Activated B cell treated with CpG ODN at 0.5 μM for 24 hours (primary cell): ENCODE data around the gene HS6ST3. TPM values are rescaled to one million over a fixed set of nuclear protein-coding genes. Genes with fewer than 3 reads are reported as not detected.

Experiments used
- ATAC-seq: fragments of 200-7000 bp; cut with Tn5 transposase; one replicate; pipeline ENCODE4 v1.10.0; 2021; ENCODE audit warnings: low read depth, mild to moderate bottlenecking, moderate library complexity
- CTCF ChIA-PET: fragments of 350-600 bp; sonication (Branson Sonifier 250); formaldehyde crosslinking; loops from one replicate; lab custom pipeline; 2021; ENCODE audit warnings: antibody characterized with exemption; lab: Charles Lee
- POLR2A ChIA-PET: fragments of 350-600 bp; sonication (Branson Sonifier 250); formaldehyde crosslinking; loops from one replicate; lab custom pipeline; 2021; ENCODE audit warnings: antibody characterized with exemption; lab: Charles Lee
- DNase-seq: peaks from one replicate; pipeline ENCODE4 v3.0.0; 2022
- H3K27ac Mint-ChIP-seq: one replicate; pipeline ENCODE4 v1.8.0; 2020; ENCODE audit warnings: mixed read lengths
- H3K27me3 Mint-ChIP-seq: one replicate; pipeline ENCODE4 v1.8.0; 2021; ENCODE audit warnings: mixed read lengths
- H3K36me3 Mint-ChIP-seq: one replicate; pipeline ENCODE4 v1.8.0; 2021; ENCODE audit warnings: low read depth, mixed read lengths
- H3K4me1 Mint-ChIP-seq: one replicate; pipeline ENCODE4 v1.8.0; 2021; ENCODE audit warnings: mixed read lengths
- H3K4me3 Mint-ChIP-seq: one replicate; pipeline ENCODE4 v1.8.0; 2020; ENCODE audit warnings: mild to moderate bottlenecking, mixed read lengths
- H3K9me3 Mint-ChIP-seq: one replicate; pipeline ENCODE4 v1.8.0; 2020; ENCODE audit warnings: mixed read lengths
- CTCF ChIP-seq: fragments of 200-600 bp; IDR thresholded peaks from one replicate; pipeline ENCODE4 v1.8.0; 2022; ENCODE audit warnings: antibody characterized with exemption, mild to moderate bottlenecking
- intact Hi-C: fragments of 100-400 bp; cut with micrococcal nuclease; formaldehyde crosslinking; loops from one replicate; pipeline ENCODE4 v1.15.1; 2024
- total RNA-seq: library from RNA; stranded (reverse); gene quantifications from 2 replicates; pipeline ENCODE4 v1.2.3, GENCODE V29; 2022

The HS6ST3 gene
- total RNA-seq, 1 donor from 2014 or later = not detected

GRCh38 chr13:96652506-96652905, 562.6 kb downstream of the HS6ST3 start:
- POLR2A ChIA-PET = no interaction called here
- Mint-ChIP-seq H3K36me3 (no peaks in the 10 kb centered on the region), H3K27ac (no peak overlapping the region), H3K4me3 (no peak overlapping the region), H3K4me1 (no peaks in the 10 kb centered on the region), H3K9me3 (peaks cover 9% of the 10 kb centered on the region), H3K27me3 (no peaks in the 10 kb centered on the region)
- no peak for DNase-seq
- no peak for ATAC-seq
- TF ChIP-seq CTCF = no peak
- CTCF ChIA-PET = no interaction called here
- intact Hi-C loops = no loop called here

GRCh38 chr13:96661612-96662011, 571.7 kb downstream of the HS6ST3 start:
- CTCF ChIA-PET = no interaction called here
- ATAC-seq (no peak), DNase-seq (no peak)
- Mint-ChIP-seq H3K27ac (no peak overlapping the region), H3K9me3 (peaks cover 13% of the 10 kb centered on the region), H3K4me1 (no peaks in the 10 kb centered on the region), H3K27me3 (no peaks in the 10 kb centered on the region), H3K36me3 (no peaks in the 10 kb centered on the region), H3K4me3 (no peak overlapping the region)
- POLR2A ChIA-PET = no interaction called here
- no peak for TF ChIP-seq CTCF
- intact Hi-C loops = no loop called here

DNA sequence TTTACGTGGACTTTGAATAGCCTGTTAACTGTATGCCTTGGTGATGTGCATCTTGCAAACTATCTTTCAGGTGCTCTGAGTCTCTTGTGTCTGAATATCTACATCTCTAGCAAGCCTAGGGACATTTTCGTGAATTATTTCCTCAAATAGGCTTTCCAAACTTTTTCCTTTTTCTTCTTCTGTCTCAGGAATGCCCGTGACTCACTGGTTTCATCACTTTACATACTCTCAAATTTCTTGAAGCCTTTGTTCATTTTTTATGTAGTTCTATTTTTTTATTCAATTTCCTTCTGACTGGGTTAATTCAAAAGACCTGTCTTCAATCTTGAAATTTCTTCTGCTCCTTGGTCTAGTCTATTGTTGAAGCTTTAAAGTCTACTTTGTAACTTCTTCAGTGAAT, 572.1 kb downstream of the HS6ST3 start:
- peaks cover 13% of the 10 kb centered on the region for H3K9me3 Mint-ChIP-seq

GRCh38 chr13:96667294-96668018, 577.5 kb downstream of the HS6ST3 start:
- no peak overlapping the region for H3K4me3 Mint-ChIP-seq
- no peaks in the 10 kb centered on the region for H3K36me3 Mint-ChIP-seq
- no peak overlapping the region for H3K27ac Mint-ChIP-seq
- TF ChIP-seq CTCF = no peak
- ChIA-PET CTCF (no interaction called here), POLR2A (no interaction called here)
- ATAC-seq = no peak
- peaks cover 4% of the 10 kb centered on the region for H3K9me3 Mint-ChIP-seq
- intact Hi-C loops = no loop called here
- H3K27me3 Mint-ChIP-seq = no peaks in the 10 kb centered on the region
- DNase-seq = no peak
- H3K4me1 Mint-ChIP-seq = no peaks in the 10 kb centered on the region

More for the DNA sequence above, 572.1 kb downstream of the HS6ST3 start:
- no peak overlapping the region for H3K4me3 Mint-ChIP-seq
- no peak for ATAC-seq
- H3K27ac Mint-ChIP-seq = no peak overlapping the region
- POLR2A ChIA-PET = no interaction called here
- no peaks in the 10 kb centered on the region for H3K36me3 Mint-ChIP-seq
- no peaks in the 10 kb centered on the region for H3K4me1 Mint-ChIP-seq
- TF ChIP-seq CTCF = no peak
- intact Hi-C loops = no loop called here
- CTCF ChIA-PET = no interaction called here
- no peaks in the 10 kb centered on the region for H3K27me3 Mint-ChIP-seq
- DNase-seq = no peak

GRCh38 chr13:96671073-96671472, 581.2 kb downstream of the HS6ST3 start:
- Mint-ChIP-seq H3K36me3 (no peaks in the 10 kb centered on the region), H3K27ac (no peak overlapping the region), H3K27me3 (no peaks in the 10 kb centered on the region), H3K4me3 (no peak overlapping the region), H3K9me3 (no peaks in the 10 kb centered on the region), H3K4me1 (no peaks in the 10 kb centered on the region)
- POLR2A ChIA-PET = no interaction called here
- CTCF ChIA-PET = no interaction called here
- TF ChIP-seq CTCF = no peak
- no peak for ATAC-seq
- no peak for DNase-seq
- intact Hi-C loops = no loop called here
